Measurements from ENCODE around the gene CYBA. TPM values are rescaled to one million over a fixed set of nuclear protein-coding genes. Genes with fewer than 3 reads are reported as not detected.

Gene CYBA
- total RNA-seq, 1 experiment from 2014 or later: 867 TPM

DNA sequence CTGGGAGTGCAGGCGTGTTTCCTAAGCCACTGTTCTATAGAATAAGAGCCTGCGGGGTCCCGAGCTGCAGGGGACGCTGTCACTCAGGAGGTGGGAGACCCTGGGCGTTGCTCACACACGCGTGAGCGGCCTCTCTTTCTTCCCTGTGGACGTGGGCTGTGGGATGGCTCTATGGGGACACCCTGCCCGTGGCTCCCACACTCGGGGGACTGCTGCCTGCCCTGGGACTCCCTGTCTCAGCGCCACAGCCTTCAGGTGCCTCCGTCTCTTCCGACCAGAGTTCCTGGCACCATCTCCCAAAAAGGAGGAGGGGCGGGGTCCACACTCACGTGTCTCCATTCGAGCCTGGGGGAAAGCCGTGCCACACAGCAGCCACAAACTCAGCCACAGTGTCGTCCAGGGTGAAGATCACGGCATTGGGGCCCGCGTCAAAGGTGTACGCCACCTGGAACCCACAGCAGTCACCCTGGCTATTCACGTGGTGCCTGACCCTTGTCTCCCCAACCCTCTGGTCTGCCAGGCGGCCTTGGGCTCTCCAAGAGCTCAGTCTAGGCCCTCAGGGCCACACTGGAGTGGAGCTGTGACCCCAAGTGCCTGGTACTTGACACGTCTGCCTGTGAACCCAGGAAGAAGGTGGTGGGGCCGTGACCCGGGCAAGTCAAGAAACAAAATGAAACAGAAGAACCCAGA is 3.7 kb upstream of the CYBA start:
- CTCF ChIA-PET: interaction anchor here (0.7 to 1.0 kb wide), 2 partner anchors 15 to 68 kb away, joined by 3 read pairs; no protein-coding TSS in a partner anchor
- Mint-ChIP-seq H3K27ac (ENCODE audit: unreplicated experiment) (no peak overlapping the region), H3K9me3 (ENCODE audit: low read depth, unreplicated experiment) (no peaks in the 10 kb centered on the region), H3K4me1 (ENCODE audit: low read depth, unreplicated experiment) (peaks cover 18% of the 10 kb centered on the region), H3K27me3 (ENCODE audit: unreplicated experiment) (no peaks in the 10 kb centered on the region), H3K4me3 (ENCODE audit: low read depth, unreplicated experiment) (no peak overlapping the region), H3K36me3 (ENCODE audit: insufficient read depth, unreplicated experiment) (peaks cover 92% of the 10 kb centered on the region)
- BruUV-seq (replicated peaks): no TSS peak
- TF ChIP-seq, protein P1, sequence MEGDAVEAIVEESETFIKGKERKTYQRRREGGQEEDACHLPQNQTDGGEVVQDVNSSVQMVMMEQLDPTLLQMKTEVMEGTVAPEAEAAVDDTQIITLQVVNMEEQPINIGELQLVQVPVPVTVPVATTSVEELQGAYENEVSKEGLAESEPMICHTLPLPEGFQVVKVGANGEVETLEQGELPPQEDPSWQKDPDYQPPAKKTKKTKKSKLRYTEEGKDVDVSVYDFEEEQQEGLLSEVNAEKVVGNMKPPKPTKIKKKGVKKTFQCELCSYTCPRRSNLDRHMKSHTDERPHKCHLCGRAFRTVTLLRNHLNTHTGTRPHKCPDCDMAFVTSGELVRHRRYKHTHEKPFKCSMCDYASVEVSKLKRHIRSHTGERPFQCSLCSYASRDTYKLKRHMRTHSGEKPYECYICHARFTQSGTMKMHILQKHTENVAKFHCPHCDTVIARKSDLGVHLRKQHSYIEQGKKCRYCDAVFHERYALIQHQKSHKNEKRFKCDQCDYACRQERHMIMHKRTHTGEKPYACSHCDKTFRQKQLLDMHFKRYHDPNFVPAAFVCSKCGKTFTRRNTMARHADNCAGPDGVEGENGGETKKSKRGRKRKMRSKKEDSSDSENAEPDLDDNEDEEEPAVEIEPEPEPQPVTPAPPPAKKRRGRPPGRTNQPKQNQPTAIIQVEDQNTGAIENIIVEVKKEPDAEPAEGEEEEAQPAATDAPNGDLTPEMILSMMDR (IDR thresholded peaks at IDR 0.05; ENCODE audit: unreplicated experiment): no peak
- intact Hi-C loops (cut with micrococcal nuclease; ENCODE audit: unreplicated experiment): no loop called here
- DNase-seq: no peak

DNA sequence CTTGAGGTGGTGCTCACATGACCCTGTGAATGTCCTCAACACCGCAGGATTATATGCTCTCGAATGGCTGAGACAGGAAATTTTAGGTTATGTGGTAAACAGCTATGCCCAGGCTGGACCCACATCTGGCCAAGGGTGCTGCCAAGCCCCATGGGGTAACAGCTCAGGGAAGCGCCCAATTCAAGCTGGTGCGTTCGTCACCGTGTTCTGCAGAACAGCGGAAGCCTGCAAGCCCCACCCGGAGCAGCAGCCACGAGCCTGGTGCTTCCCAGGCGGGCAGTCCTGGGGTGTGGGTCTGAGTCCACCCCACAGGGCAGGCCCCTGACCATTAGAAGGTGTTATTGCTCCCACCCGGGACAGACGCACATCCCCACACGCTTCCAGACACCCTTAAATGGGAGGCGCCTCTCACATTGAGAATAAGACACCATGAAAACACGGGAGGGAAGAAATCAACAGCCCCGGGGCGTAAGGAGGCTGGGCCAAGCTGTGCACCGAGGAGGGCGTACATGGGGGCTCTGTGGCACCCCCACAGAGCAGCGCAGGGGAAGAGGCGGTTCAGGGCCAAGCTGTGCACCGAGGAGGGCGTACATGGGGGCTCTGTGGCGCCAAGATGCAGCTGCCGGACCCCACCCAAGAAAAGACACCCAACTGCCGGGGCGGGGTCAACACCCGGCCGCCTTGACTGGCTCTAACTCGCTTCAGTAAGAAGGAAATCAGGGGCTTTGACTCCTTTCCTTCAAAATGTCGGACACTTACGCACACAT is 2.9 kb upstream of the CYBA start:
- peaks cover 25% of the 10 kb centered on the region for H3K4me1 Mint-ChIP-seq (ENCODE audit: low read depth, unreplicated experiment)
- no peaks in the 10 kb centered on the region for H3K27me3 Mint-ChIP-seq (ENCODE audit: unreplicated experiment)
- H3K27ac Mint-ChIP-seq (ENCODE audit: unreplicated experiment): no peak overlapping the region
- TF ChIP-seq, protein P1 (IDR thresholded peaks at IDR 0.05; ENCODE audit: unreplicated experiment): no peak
- intact Hi-C loops (cut with micrococcal nuclease; ENCODE audit: unreplicated experiment): no loop called here
- no TSS peak for BruUV-seq (replicated peaks)
- DNase-seq: no peak
- peaks cover 95% of the 10 kb centered on the region for H3K36me3 Mint-ChIP-seq (ENCODE audit: insufficient read depth, unreplicated experiment)
- H3K9me3 Mint-ChIP-seq (ENCODE audit: low read depth, unreplicated experiment): no peaks in the 10 kb centered on the region
- CTCF ChIA-PET: no interaction called here
- no peak overlapping the region for H3K4me3 Mint-ChIP-seq (ENCODE audit: low read depth, unreplicated experiment)

DNA sequence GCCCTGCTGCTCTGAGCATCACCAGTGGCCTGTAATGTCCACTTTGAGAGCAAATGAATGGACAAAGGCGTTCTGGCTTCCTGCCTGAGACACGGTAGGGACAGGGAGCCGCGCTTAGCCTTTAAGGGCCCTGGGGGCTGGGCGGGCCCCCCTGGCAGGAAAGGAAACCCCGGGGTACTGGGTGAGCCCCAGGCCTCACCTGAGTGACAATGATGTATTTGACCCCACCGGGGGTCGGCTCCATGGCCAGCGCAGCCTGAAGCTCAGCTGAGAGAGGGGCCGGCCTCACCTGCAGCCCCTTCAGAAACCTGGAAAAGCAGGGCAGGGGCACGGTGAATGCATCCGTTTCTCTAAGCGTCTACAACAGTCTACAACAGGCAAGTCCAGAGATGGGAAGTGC is 2.2 kb upstream of the CYBA start:
- H3K4me1 Mint-ChIP-seq (ENCODE audit: low read depth, unreplicated experiment): peaks cover 25% of the 10 kb centered on the region
- H3K27ac Mint-ChIP-seq (ENCODE audit: unreplicated experiment): no peak overlapping the region
- BruUV-seq (replicated peaks): no TSS peak
- CTCF ChIA-PET: no interaction called here
- H3K27me3 Mint-ChIP-seq (ENCODE audit: unreplicated experiment): no peaks in the 10 kb centered on the region
- H3K4me3 Mint-ChIP-seq (ENCODE audit: low read depth, unreplicated experiment): no peak overlapping the region
- intact Hi-C loops (cut with micrococcal nuclease; ENCODE audit: unreplicated experiment): no loop called here
- TF ChIP-seq, protein P1 (IDR thresholded peaks at IDR 0.05; ENCODE audit: unreplicated experiment): no peak
- no peaks in the 10 kb centered on the region for H3K9me3 Mint-ChIP-seq (ENCODE audit: low read depth, unreplicated experiment)
- no peak for DNase-seq
- peaks cover 98% of the 10 kb centered on the region for H3K36me3 Mint-ChIP-seq (ENCODE audit: insufficient read depth, unreplicated experiment)

DNA sequence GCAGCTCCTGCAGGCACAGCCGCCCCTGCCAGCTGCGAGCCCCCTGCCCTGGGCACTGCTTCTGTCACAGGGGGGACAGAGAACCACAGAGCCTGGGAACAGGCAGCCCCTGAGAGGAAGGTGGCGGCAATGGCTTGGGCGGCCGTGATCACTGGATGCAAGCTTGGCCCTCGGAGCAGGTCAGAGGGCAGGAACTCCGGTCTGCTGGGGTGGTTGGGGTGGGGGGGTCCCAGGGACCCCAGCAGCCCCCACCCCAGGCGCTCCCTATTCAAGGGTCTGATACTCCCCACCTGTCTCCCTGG is 1.9 kb upstream of the CYBA start:
- Mint-ChIP-seq H3K4me1 (ENCODE audit: low read depth, unreplicated experiment) (peaks cover 25% of the 10 kb centered on the region), H3K4me3 (ENCODE audit: low read depth, unreplicated experiment) (no peak overlapping the region), H3K36me3 (ENCODE audit: insufficient read depth, unreplicated experiment) (peaks cover 98% of the 10 kb centered on the region), H3K27me3 (ENCODE audit: unreplicated experiment) (no peaks in the 10 kb centered on the region), H3K27ac (ENCODE audit: unreplicated experiment) (no peak overlapping the region), H3K9me3 (ENCODE audit: low read depth, unreplicated experiment) (no peaks in the 10 kb centered on the region)
- BruUV-seq (replicated peaks): no TSS peak
- intact Hi-C loops (cut with micrococcal nuclease; ENCODE audit: unreplicated experiment): no loop called here
- TF ChIP-seq, protein P1 (IDR thresholded peaks at IDR 0.05; ENCODE audit: unreplicated experiment): no peak
- CTCF ChIA-PET: no interaction called here
- no peak for DNase-seq
